ENCODE measurements around the gene CDC42BPA.

The CDC42BPA gene

DNA sequence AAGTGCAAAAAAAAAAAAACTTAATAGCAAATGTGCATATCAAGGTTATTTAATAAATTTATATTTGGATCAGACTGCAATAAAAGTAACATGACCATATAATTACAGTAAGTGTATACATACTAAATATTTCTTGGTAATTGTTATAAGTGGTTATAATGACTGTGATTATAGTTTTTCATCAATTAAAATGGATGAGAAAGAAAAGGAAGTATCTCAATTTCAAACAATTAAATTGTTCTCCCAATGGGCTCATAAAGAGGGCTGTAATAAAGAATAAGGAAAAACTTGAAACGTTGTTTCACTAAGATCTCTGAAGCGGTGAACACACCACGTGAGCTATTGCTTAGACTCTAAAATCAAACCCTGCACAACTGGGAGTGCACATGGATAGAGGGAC lies 104.1 kb downstream of the CDC42BPA start:
- in situ Hi-C loops (cut with MboI; ENCODE audit: low sequenced_read_pairs), result no loop called here

GRCh38 chr1:227213426-227213825 lies 104.9 kb downstream of the CDC42BPA start:
- in situ Hi-C loops (cut with MboI; ENCODE audit: low sequenced_read_pairs), result no loop called here

GRCh38 chr1:227212164-227212563 lies 106.1 kb downstream of the CDC42BPA start:
- in situ Hi-C loops (cut with MboI; ENCODE audit: low sequenced_read_pairs), result no loop called here

DNA sequence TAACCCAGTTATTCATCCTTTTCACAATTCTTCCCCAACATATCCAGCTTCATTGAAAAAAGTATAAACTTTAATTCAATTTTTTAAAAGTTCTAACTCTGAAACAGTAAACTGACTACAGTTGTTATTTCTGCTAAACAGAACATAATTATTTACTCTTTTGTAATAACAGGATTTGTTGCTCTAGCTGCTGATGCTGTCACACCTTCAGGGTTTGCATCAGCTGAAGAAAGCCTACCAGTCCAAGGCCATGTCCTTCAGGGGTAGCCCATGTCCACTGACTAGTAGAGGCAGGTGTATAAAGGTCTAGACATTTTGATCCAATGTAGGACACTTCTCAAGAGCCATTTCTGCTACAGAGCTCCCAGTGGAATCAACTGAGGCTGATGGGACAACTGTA lies 107.7 kb downstream of the CDC42BPA start:
- in situ Hi-C loops (cut with MboI; ENCODE audit: low sequenced_read_pairs), result no loop called here

DNA sequence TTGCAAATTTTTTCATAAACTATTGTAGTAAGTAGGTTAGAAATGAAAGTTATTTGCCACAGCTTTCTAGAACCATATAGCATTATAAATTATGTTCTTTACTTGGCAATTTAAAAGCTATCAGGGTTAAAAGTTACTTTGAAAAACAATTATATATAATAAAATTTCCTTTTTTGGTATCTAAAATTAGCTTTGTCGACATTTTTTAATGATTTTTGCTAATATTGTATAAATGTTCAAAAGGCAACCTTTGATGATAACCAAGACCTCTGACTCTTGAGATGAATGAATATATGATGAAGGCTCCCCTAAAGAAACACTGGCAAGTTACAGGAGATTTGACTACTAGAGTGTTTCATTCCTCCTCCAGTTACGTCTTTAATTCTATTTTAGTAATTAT lies 121.2 kb downstream of the CDC42BPA start:
- in situ Hi-C loops (cut with MboI; ENCODE audit: low sequenced_read_pairs), result no loop called here

DNA sequence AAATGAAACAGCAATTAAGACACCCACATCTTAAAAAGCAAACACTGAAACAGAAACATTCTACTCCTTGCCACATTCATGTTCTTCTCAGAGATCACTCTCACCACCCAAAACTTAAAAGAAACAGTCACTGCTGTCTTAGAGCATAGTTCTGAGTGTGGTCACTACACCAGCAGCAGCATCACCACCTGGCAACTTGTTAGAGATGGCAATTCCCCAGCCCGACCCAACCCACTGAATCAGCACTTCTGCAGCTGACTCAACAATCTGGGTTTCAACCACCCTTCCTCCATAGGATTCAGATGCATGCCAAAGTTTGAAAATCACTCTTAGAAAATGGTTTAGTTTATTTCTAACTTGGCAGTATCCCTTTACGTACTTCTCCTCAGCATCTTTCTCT lies 126.1 kb downstream of the CDC42BPA start:
- in situ Hi-C loops (cut with MboI; ENCODE audit: low sequenced_read_pairs), result no loop called here

GRCh38 chr1:227191607-227192006 lies 126.7 kb downstream of the CDC42BPA start:
- in situ Hi-C loops (cut with MboI; ENCODE audit: low sequenced_read_pairs), result no loop called here

GRCh38 chr1:227190321-227190720 lies 128.0 kb downstream of the CDC42BPA start:
- in situ Hi-C loops (cut with MboI; ENCODE audit: low sequenced_read_pairs), result no loop called here

DNA sequence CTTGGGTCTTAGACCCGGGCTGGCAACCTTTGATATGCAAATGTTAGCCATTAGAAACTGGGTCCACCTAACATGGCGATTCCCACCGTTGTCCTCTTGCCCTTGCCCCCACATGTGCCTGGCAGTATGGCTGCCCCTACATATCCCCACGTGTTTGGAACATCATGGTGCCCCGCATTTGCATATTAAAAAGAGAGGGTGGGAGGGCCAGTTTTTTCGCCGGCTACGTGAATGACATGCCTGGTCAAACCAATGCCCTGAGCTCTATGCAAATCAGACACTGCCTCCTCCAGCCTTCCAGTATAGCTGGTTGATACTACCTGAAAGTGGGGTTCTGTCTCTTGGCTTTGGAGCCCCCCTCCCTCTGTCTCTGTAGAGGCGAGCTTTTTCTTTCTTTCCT lies 133.0 kb downstream of the CDC42BPA start:
- in situ Hi-C loops (cut with MboI; ENCODE audit: low sequenced_read_pairs), result no loop called here

GRCh38 chr1:227182012-227182411 lies 136.3 kb downstream of the CDC42BPA start:
- in situ Hi-C loops (cut with MboI; ENCODE audit: low sequenced_read_pairs), result no loop called here

GRCh38 chr1:227175611-227176010 lies 142.7 kb downstream of the CDC42BPA start:
- in situ Hi-C loops (cut with MboI; ENCODE audit: low sequenced_read_pairs), result no loop called here

- in situ Hi-C loops (cut with MboI; ENCODE audit: low sequenced_read_pairs), result no loop called here
These were observed 144.1 kb downstream of the CDC42BPA start for GRCh38 chr1:227174164-227174563.

- in situ Hi-C loops (cut with MboI; ENCODE audit: low sequenced_read_pairs), result no loop called here
These were observed 147.7 kb downstream of the CDC42BPA start for GRCh38 chr1:227170361-227171166.

DNA sequence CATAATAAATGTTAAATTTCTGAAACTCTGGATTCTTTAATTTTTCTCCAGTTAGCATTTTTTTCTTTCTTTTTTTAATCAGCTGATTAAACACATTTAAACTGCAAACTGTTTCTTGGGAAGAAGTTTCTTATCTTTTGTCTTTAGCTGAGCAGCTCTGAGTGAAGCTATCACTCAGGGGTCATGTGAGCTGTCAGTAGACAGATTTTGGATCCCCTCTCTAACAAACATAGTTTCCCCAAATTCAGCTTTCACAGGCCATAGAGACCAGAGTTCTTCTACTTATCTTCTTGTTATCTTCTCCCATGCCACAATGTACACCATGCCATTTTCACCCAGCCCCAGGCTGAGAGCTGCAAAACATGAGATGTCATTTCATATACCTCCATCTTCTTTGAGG lies 148.9 kb downstream of the CDC42BPA start:
- in situ Hi-C loops (cut with MboI; ENCODE audit: low sequenced_read_pairs), result no loop called here

DNA sequence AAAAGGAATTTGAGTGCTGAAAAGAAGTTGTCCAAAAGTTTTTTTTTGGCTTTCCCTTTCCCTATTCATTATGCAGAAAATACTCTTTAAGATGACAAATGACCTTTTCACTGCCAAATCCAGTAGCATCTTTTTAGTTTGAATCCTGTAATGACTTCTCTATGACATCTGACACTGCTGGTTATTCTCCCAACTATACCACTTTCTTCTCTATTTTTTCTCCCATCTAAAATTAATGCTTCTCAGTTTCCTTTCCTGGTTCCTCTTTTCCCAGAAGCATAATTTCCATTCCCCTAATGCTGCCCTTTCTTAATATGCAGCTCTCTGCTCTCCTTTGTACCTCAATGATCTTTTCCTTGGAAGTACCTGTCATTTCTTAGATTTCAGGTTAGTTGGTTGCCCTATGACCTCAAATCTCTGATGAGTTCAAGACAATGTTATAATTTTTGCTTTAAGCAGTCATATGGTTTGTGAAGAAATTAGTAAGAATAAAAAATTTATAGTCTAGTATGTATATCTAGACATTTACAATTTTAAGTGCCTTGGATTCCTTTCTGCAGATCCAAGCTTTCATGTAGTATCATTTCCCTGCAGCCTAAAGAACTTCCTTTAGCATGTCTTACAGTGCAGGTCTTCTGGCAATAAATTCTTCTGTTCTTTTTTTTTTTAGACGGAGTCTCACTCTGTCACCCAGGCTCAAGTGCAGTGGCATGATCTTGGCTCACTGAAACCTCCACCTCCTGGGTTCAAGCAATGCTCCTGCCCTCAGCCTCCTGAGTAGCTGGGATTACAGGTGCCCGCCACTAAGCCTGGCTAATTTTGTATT lies 150.8 kb downstream of the CDC42BPA start:
- in situ Hi-C loops (cut with MboI; ENCODE audit: low sequenced_read_pairs), result no loop called here

GRCh38 chr1:227166559-227166958 lies 151.7 kb downstream of the CDC42BPA start:
- in situ Hi-C loops (cut with MboI; ENCODE audit: low sequenced_read_pairs), result no loop called here

DNA sequence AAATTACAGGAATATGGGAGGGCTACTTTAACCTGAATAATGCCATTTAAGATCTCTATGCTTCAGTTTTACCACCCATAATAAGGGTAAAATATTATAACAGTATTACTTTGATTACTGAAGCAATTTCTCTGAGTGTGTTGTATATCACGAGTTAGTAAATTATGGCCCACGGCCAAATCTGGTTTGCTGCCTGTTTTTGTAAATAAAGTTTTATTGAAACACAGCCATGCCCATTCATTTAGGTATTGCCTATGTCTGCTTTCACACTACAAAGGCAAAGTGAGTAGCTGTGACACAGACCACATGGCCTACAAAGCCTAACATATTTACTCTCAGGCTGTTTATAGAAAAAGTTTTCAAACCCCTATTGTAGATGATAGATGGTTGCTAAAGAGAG lies 156.8 kb downstream of the CDC42BPA start:
- in situ Hi-C loops (cut with MboI; ENCODE audit: low sequenced_read_pairs), result no loop called here

DNA sequence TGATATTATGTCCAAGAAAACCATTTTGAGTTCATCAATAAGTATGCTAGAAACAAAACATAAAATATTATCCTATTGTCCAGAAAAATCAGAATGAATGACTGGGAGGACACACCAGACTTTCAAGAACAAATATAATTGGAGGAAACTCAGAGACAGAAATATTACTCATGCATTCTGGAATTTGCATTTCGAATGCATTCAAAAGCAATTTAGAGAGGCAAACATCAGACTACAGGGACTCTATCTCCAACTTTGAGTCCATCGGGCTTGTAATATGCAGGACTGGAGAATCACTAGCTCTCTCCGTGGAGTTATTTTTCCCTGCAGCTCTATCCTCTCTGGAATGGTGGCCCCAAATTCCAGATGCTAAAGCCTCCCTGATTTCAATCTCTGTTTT lies 161.8 kb downstream of the CDC42BPA start:
- in situ Hi-C loops (cut with MboI; ENCODE audit: low sequenced_read_pairs), result no loop called here

DNA sequence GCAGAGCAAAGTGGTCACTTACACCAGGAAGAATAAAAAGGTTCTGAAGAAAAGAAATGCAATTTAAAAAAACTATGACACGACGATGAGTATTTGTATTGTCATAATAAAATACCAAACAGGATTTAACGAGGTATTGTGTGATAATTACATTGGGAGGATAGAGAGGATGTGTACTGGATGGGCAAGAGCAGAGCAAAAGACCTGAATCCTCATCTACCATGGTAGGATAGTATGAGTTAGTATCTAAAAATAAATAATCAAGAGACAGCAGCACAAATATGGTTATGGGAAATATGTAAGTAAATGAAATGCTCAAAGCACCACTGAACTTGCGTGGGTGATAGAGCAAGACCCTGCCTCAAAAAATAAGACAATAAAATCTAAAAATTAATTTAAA lies 162.6 kb downstream of the CDC42BPA start:
- in situ Hi-C loops (cut with MboI; ENCODE audit: low sequenced_read_pairs), result no loop called here

DNA sequence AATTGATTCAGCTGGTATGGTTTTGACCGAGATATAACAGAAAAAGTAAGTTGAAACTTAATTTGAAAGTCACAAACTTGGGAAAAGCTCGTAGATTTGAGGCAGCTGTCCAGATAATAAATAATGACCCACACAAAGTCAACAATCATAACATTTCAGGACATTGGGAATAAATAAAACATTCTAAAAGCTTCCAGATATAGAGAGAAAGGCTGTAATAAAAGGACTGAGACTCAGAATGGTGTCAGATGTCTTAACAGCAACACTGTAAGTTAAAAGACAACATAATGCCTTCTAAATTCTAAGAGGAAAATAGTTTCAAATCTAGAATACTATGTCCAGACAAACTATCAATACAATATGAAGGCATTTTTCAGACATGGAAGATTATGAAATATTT lies 163.3 kb downstream of the CDC42BPA start:
- in situ Hi-C loops (cut with MboI; ENCODE audit: low sequenced_read_pairs), result no loop called here

DNA sequence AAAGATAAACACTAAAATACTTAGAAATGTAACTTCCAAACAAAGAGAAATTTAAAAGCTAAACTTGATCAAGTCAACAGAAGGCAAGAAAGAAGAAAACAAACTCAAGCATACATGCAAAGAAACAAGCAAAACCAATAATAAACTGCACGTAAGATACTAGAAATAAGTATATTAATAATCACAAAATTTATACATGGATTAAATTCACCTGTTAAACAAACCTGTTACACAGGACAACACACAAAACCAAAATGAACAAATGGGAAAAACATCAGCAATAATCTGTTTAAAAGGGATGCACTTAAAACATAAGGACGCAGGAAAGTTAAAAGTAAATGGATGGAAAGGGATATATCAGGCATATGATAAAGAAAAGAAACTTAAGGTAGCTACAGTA lies 165.8 kb downstream of the CDC42BPA start:
- in situ Hi-C loops (cut with MboI; ENCODE audit: low sequenced_read_pairs), result no loop called here

GRCh38 chr1:227140376-227140775 lies 177.9 kb downstream of the CDC42BPA start:
- in situ Hi-C loops (cut with MboI; ENCODE audit: low sequenced_read_pairs), result no loop called here
